Middle frontal gyrus (tissue), 1 donor: ENCODE results near the gene HMGN4.
A peak's percentile ranks its signal among the peaks of the same experiment; 100 is the strongest.
"Not testable (repeated sequence)": the region's sequence is repeated elsewhere in the genome, so short reads cannot be mapped to it uniquely, and the experiment has no call there.

ENCODE experiments used
- DNase-seq: peaks from one replicate; pipeline ENCODE4 v3.0.0-alpha.2; 2015; ENCODE audit warnings: low spot score; ENCODE audit errors: extremely low spot score

The HMGN4 gene

GRCh38 chr6:26522486-26523228, 15.5 kb upstream of the HMGN4 start:
- not testable (repeated sequence) for DNase-seq

GRCh38 chr6:26524314-26524713, 13.9 kb upstream of the HMGN4 start:
- DNase-seq: not testable (repeated sequence)

GRCh38 chr6:26524722-26525370, 13.3 kb upstream of the HMGN4 start:
- DNase-seq: no peak

GRCh38 chr6:26525838-26526237, 12.3 kb upstream of the HMGN4 start:
- DNase-seq: no peak

- no peak for DNase-seq
Measured at GRCh38 chr6:26526928-26527327, 11.2 kb upstream of the HMGN4 start.

GRCh38 chr6:26530203-26530602, 8.0 kb upstream of the HMGN4 start:
- no peak for DNase-seq

GRCh38 chr6:26531897-26532296, 6.3 kb upstream of the HMGN4 start:
- DNase-seq: no peak

- peak; percentile 90 for DNase-seq
Measured at GRCh38 chr6:26532699-26533531, 5.3 kb upstream of the HMGN4 start.

- no peak for DNase-seq
Measured at GRCh38 chr6:26533532-26533931, 4.6 kb upstream of the HMGN4 start.

- DNase-seq: no peak
Measured at GRCh38 chr6:26534681-26535465, 3.3 kb upstream of the HMGN4 start.

- no peak for DNase-seq
Measured at GRCh38 chr6:26536571-26537159, 1.5 kb upstream of the HMGN4 start.

- DNase-seq: peak; percentile 83
Measured at GRCh38 chr6:26537160-26537845, 863 bp upstream of the HMGN4 start.

GRCh38 chr6:26538572-26538902, 371 bp downstream of the HMGN4 start:
- DNase-seq: no peak

- DNase-seq: no peak
Measured at GRCh38 chr6:26539071-26539615, 977 bp downstream of the HMGN4 start.

- no peak for DNase-seq
Measured at GRCh38 chr6:26541579-26541978, 3.4 kb downstream of the HMGN4 start.

- no peak for DNase-seq
Measured at GRCh38 chr6:26543953-26544352, 5.8 kb downstream of the HMGN4 start.

- DNase-seq: no peak
Measured at GRCh38 chr6:26544473-26544872, 6.3 kb downstream of the HMGN4 start.

GRCh38 chr6:26545627-26546026, 7.5 kb downstream of the HMGN4 start:
- no peak for DNase-seq

GRCh38 chr6:26547363-26547762, 9.2 kb downstream of the HMGN4 start:
- not testable (repeated sequence) for DNase-seq
